Keratinocyte (primary cell): ENCODE data around the gene ERG28. TPM values are rescaled to one million over a fixed set of nuclear protein-coding genes. Genes with fewer than 3 reads are reported as not detected.

ENCODE experiments used
- DNase-seq: peaks from one replicate; pipeline ENCODE4 v3.0.0-alpha.2; 2011; ENCODE audit warnings: low read depth, missing footprints, low spot score
- FAIRE-seq: peaks from 2 replicates; lab custom pipeline; 2011; peaks lifted over from hg19 to GRCh38; lab: Jason Lieb, UNC
- H2AFZ ChIP-seq: 2 replicates; pipeline ENCODE4 v1.6.0; 2012; ENCODE audit warnings: low read length, control low read depth, inconsistent platforms; ENCODE audit not compliant: control insufficient read depth
- H3K27ac ChIP-seq: 2 replicates; pipeline ENCODE4 v1.5.1; 2011; ENCODE audit warnings: low read length; ENCODE audit not compliant: control insufficient read depth, insufficient read depth
- H3K27me3 ChIP-seq: 3 replicates; pipeline ENCODE4 v1.6.0; 2011; ENCODE audit warnings: low read length; ENCODE audit not compliant: control insufficient read depth, insufficient read depth; ENCODE audit errors: extremely low read depth
- H3K36me3 ChIP-seq, 2 experiments: 2 replicates in 1 of 2; 3 replicates in 1 of 2; pipeline ENCODE4 v1.5.1; 2011; ENCODE audit warnings: low read length in 2 of 2, mild to moderate bottlenecking in 1 of 2; ENCODE audit not compliant: control insufficient read depth in 2 of 2, insufficient read depth in 2 of 2; ENCODE audit errors: extremely low read depth in 1 of 2
- H3K4me1 ChIP-seq: 3 replicates; pipeline ENCODE4 v1.5.1; 2011; ENCODE audit warnings: low read length; ENCODE audit not compliant: control insufficient read depth, insufficient read depth; ENCODE audit errors: extremely low read depth
- H3K4me2 ChIP-seq: 3 replicates; pipeline ENCODE4 v1.6.0; 2011; ENCODE audit warnings: low read depth, low read length; ENCODE audit not compliant: control insufficient read depth, insufficient read depth; ENCODE audit errors: extremely low read depth
- H3K4me3 ChIP-seq, 3 experiments: fragments of 200-600 bp in 1 of 3; sonication (generic) in 1 of 3; 2 replicates in 2 of 3; 3 replicates in 1 of 3; pipeline ENCODE4 v1.5.1; 2011 to 2016; ENCODE audit warnings: low read length in 3 of 3, mild to moderate bottlenecking in 3 of 3, control low read depth in 2 of 3, inconsistent platforms in 1 of 3, low read depth in 1 of 3, mixed read lengths in 1 of 3, mixed run types in 1 of 3, moderate library complexity in 1 of 3; ENCODE audit not compliant: control insufficient read depth in 2 of 3, insufficient read depth in 2 of 3; ENCODE audit errors: extremely low read depth in 1 of 3
- H3K79me2 ChIP-seq: 2 replicates; pipeline ENCODE4 v1.6.0; 2012; ENCODE audit warnings: low read length; ENCODE audit not compliant: control insufficient read depth, insufficient read depth
- H3K9ac ChIP-seq: 3 replicates; pipeline ENCODE4 v1.6.0; 2011; ENCODE audit warnings: low read length; ENCODE audit not compliant: control insufficient read depth, insufficient read depth; ENCODE audit errors: extremely low read depth
- H3K9me1 ChIP-seq: 3 replicates; pipeline ENCODE4 v1.6.0; 2011; ENCODE audit warnings: low read length; ENCODE audit not compliant: control insufficient read depth, insufficient read depth; ENCODE audit errors: extremely low read depth
- H3K9me3 ChIP-seq: 2 replicates; pipeline ENCODE4 v1.5.1; 2012; ENCODE audit warnings: low read depth, low read length; ENCODE audit not compliant: control insufficient read depth
- H4K20me1 ChIP-seq: 3 replicates; pipeline ENCODE4 v1.6.0; 2011; ENCODE audit warnings: low read length; ENCODE audit not compliant: control insufficient read depth, insufficient read depth; ENCODE audit errors: extremely low read depth
- CTCF ChIP-seq, 3 experiments: IDR thresholded peaks in 1 of 3; conservative IDR thresholded peaks in 1 of 3; optimal IDR thresholded peaks in 1 of 3; 2 replicates in 2 of 3; 3 replicates in 1 of 3; pipeline versions ENCODE3 to v1.5.1; 2011; ENCODE audit warnings: low read length in 3 of 3, mild to moderate bottlenecking in 3 of 3, moderate library complexity in 2 of 3, control low read depth in 1 of 3, inconsistent platforms in 1 of 3; ENCODE audit not compliant: insufficient read depth in 2 of 3; ENCODE audit errors: extremely low read depth in 1 of 3
- EZH2 ChIP-seq: IDR thresholded peaks from one replicate; pipeline ENCODE4 v1.6.1; 2012; ENCODE audit warnings: inconsistent platforms, mild to moderate bottlenecking, low read length, moderate library complexity
- dilution Hi-C: fragments of 300-500 bp; cut with MboI; formaldehyde crosslinking; loops from one replicate; pipeline ENCODE4 v1.7.0; 2020; ENCODE audit warnings: low sequenced_read_pairs; ENCODE audit not compliant: extremely low pct_ligation_motif_present
- polyA plus RNA-seq, 5 experiments: library from polyadenylated mRNA; depleted of rRNA in 3 of 5; stranded (reverse) in 3 of 5; stranded (forward) in 1 of 5; unstranded in 1 of 5; fragments of >200 nt; gene quantifications; 1 replicate in 1 of 5; 2 replicates in 3 of 5; 3 replicates in 1 of 5; pipeline versions ENCODE4 v1.2.1 to v1.2.3, GENCODE V29; 2011 to 2012; ENCODE audit warnings: missing spikeins in 2 of 5, low read depth in 1 of 5, low replicate concordance in 1 of 5

Gene ERG28
- polyA plus RNA-seq, 1 donor (not counting 4 experiments of a cell fraction or from before 2014, with no cell fraction given): 59.8 TPM

DNA sequence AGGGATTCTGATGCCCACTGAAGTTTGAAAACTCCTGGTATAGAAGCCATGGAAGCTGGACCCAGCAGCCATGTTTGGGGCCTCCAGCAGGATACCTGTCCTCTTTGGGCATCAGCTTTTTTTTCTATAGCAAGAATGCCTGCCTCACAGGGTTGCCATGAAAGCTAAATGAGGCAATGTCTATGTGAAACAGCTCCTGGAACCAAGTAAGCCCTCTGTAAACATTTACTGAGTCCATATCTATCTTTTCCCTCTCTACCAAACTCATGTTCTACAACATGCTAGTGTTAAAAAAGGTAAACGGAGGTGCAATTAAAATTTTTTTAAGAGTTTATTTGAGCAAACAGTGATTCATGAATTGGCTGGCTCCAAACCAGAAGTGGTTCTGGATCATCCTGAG lies 53.6 kb downstream of the ERG28 start:
- FAIRE-seq: no peak
- Histone ChIP-seq H3K27me3 (peaks cover 10% of the 10 kb centered on the region), H2AFZ (no peak overlapping the region), H3K36me3 (no peaks in the 10 kb centered on the region), H3K9me1 (no peaks in the 10 kb centered on the region), H3K9me3 (no peaks in the 10 kb centered on the region), H3K27ac (no peak overlapping the region), H3K4me1 (no peaks in the 10 kb centered on the region), H4K20me1 (no peaks in the 10 kb centered on the region), H3K9ac (no peak overlapping the region), H3K79me2 (no peaks in the 10 kb centered on the region), H3K4me3 (no peak overlapping the region), H3K4me2 (no peak overlapping the region)
- DNase-seq: no peak
- dilution Hi-C loops: no loop called here
- TF ChIP-seq EZH2 (no peak), CTCF (optimal IDR thresholded peaks at IDR 0.05 in 1 of 3, IDR thresholded peaks at IDR 0.05 in 1 of 3, conservative IDR thresholded peaks at IDR 0.05 in 1 of 3; ENCODE audit: extremely low read depth in 1 of 3, insufficient read depth in 2 of 3, low read length in 3 of 3) (no peak)

DNA sequence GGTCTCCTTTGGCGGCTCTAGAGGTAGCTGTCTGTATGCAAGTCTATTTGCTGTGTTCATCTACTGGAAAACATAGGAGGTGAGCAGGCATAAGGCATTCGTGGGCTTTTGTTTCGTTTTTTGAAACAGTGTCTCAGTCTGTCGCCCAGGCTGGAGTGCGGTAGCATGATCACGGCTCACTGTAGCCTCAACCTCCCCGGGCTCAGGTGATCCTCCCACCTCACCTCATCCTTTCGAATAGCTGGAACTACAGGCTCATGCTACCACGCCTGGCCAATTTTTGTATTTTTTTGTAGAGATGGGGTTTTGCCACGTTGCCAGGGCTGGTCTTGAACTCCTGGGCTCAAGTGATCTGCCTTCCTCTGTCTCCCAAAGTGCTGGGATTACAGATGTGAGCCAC lies 54.8 kb downstream of the ERG28 start:
- dilution Hi-C loops: no loop called here
- Histone ChIP-seq H4K20me1 (no peaks in the 10 kb centered on the region), H3K4me1 (no peaks in the 10 kb centered on the region), H3K36me3 (no peaks in the 10 kb centered on the region), H3K79me2 (no peaks in the 10 kb centered on the region), H3K27me3 (peaks cover 10% of the 10 kb centered on the region), H2AFZ (no peak overlapping the region), H3K9ac (no peak overlapping the region), H3K4me3 (no peak overlapping the region), H3K27ac (no peak overlapping the region), H3K4me2 (no peak overlapping the region), H3K9me3 (no peaks in the 10 kb centered on the region), H3K9me1 (no peaks in the 10 kb centered on the region)
- TF ChIP-seq EZH2: no peak
- no peak for TF ChIP-seq CTCF (optimal IDR thresholded peaks at IDR 0.05 in 1 of 3, IDR thresholded peaks at IDR 0.05 in 1 of 3, conservative IDR thresholded peaks at IDR 0.05 in 1 of 3; ENCODE audit: extremely low read depth in 1 of 3, insufficient read depth in 2 of 3, low read length in 3 of 3)
- DNase-seq: no peak
- no peak for FAIRE-seq
